ENCODE results near the gene NSUN2. TPM values are rescaled to one million over a fixed set of nuclear protein-coding genes. Genes with fewer than 3 reads are reported as not detected.

Gene NSUN2
- total RNA-seq, 1 donor from 2014 or later, result 46.8 TPM

DNA sequence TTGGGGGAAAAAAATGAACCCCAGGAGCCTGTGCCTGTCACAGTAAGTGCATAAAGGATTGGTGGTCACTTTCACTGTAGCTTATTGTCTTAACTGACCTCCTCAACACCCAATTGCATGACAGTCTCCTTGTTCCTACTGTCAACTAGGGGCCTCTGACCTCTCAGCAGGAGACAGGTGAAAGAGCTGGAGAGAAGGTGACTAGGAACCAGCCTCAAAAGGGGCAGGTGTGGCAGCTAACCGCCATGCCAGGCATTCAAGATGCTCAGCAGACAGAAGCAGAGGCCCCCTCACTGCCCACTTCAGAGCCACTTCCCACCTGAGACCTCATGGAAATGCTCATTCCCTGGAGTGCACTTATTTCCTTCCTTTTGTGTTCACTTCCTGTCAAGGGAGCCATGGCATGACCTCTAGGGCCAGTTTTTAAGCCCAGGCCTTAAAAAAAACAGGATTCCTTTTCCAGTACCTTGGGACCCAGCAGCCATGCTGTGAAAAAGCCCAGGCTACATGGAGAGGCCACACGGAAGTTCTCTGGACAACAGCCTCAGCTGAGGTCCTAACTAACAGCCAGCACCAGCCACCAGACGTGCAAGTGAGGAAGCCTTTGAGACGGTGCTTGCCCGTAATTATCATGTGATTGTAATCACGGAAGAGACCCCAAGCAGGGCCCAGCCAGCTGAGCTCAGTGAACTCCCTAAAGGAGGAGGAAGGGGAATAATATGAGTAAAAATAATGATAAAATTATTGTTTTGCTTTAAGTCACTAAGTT lies 74.9 kb downstream of the NSUN2 start:
- DNase-seq (ENCODE audit: low read depth in 2 of 2), result no peak

DNA sequence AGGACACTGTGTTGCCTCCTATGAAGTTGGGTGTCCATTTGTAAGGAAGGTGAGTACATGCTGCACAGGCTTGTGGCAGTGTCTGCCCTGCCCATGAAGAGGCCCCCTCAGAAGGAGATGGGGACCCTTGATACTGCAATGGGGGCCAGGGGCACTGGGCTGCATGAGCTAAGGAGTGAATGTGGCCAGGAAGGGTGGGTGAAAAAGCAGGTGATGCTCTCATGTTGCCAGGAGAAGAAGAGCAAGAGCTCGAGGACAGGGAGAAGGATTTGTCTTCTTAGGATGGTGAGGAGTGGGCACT lies 76.1 kb downstream of the NSUN2 start:
- no peak for DNase-seq (ENCODE audit: low read depth in 2 of 2)

DNA sequence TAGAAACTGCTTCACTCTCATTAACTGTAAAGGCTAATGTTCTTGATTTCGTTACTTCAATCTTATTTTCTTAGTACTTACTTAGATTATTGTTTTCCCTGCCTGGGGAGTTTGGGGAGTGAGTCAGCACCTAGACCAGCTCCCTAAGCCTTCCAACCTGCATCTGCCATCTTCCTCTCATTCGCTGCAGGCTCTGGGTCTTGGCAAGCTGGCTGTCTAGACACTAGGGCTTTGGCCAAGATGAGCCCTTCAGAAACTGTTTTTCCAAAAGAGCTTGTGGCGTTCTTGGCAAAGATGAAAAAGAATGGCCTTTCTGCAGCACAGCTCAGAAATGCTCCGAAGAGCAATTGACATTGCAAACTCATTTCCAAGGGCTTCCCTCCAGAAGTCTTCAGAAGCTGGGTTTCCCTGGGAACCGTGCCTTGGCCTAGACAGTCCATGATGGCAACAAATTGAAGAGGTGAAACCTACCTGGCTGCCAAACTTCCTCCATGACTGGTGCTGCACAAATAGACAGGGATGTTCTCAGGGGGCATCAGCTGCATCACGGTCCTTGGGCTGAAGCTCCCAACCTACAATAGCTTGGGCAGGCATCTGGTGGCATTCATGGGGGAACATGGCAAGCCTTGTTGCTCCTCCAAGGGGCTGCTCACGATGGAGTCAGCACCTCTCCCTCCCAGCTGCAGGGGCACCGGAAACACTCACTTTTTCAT lies 76.6 kb downstream of the NSUN2 start:
- DNase-seq (ENCODE audit: low read depth in 2 of 2), result peak in 1 of 2 donors; percentile 12

DNA sequence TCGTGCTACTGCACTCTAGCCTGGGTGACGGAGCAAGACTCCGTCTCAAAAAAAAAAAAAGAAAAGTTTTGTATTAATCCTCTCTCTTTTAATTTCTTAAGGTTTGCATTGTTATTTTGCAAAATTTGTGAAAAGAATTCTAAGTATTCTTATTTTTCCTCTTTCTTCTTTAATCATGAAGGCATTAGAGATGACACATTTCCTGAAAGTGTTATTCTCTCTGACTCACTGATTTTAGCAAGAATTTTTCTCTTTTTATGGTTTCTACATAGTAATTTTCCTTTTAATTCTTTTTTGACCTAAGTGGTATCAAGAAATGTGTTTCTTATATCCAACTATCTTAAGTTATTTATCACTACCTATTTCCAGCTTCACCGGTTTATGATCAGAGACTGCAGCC lies 78.0 kb downstream of the NSUN2 start:
- peak in 1 of 2 donors; percentile 35 for DNase-seq (ENCODE audit: low read depth in 2 of 2)

DNA sequence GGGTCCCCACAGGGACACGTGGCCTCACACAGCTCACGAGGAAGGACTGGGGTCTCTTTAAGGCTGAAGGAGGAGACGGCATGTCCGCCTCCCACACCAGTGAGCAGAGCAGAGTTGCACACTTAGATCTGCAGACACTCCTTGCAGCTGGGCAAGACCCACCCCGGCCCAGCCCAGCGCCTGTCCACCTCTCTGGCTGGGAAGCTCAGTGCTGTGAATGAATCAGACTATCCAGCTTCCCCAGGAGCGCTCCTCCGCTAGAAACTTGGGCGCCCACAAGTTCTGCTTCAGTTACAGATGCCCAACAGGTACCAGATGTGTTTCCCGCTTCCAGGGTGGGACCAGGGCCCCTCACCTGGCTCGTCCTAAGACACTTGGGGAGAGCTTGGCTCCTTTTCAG lies 78.9 kb downstream of the NSUN2 start:
- DNase-seq (ENCODE audit: low read depth in 2 of 2), result no peak

DNA sequence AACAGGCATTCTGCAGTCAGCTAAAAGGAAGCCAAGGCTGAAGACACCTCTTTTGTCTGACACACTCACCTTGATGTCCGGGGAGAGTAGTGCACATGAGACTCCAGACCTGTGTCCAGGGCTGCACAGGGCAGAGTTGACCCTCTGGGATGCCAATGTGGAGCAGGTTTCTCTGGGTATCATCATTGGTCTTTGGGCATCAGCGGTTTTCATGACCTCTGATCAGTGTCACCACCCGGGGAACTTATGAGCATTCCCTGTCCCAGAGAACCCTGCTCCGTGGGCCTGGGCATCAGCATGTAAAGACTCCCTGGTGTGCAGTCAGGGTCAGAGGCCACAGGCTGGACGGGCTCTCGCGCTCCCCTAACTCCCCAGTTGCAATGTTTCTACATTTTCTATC lies 80.2 kb downstream of the NSUN2 start:
- no peak for DNase-seq (ENCODE audit: low read depth in 2 of 2)

DNA sequence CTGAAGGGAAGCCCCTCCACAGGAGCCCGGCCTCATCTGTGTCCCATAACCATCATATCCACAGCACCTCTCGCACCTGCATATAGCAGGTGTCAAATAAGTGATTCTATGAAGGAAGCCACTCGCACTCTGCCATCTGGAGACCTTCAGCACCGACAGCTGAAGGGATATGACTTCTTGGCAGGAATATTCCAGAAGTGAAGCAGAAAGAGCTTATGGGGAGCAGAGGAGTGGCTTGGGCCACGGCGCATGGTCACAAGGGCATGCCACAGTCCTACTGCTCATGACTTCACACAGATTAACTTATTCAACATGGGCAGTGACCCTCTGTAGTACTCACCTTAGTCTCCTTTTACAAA lies 80.9 kb downstream of the NSUN2 start:
- no peak for DNase-seq (ENCODE audit: low read depth in 2 of 2)

DNA sequence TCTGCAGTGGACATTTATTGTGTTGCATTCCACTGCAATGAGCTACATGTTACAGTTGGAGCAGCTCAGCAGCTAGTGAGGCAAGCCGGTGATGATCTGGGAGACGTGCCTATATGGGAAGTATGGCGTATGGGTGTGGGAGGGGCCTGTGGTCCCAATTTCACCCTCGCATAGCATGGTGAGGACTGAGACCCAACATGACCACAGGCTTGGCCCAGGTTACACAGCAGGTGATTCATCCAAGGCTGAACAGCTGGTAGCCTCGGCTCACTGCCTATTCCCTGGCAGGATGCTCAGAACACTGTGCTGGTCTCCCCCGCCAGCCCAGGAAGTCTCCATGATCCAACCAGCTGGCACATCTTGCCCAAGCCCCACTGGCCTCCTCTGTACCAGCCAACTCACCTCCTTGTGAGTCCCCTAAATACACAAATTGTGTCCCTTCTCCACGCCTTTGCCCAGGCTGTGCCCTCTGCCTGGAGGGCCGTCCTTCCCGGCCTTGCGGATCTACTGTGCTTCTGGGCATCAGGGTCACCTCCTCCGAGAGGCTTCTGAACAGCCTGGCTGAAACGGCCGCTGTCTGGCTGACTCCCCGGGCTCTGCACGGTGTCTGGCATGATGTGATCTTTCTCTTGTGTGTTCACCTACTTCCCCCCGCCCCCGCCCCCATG lies 81.4 kb downstream of the NSUN2 start:
- no peak for DNase-seq (ENCODE audit: low read depth in 2 of 2)

DNA sequence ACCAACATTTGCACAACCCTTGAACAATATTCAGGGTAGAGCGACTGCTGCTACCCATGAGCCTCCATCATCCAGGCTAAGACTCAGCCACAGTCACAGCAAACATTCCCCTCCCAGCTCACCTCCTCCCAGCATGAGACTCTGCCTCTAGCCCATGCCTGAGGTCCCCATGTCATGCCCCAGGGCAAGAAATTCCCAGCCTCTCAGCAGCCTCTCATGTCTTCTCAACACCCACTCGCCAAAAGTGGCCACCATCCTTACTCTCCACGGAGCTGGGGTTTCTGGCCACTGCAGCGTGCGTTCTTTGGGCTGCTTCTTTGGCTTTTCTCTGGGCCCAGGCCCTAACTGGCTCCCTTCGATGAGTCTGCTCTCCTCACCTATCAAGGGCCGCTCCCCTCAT lies 82.2 kb downstream of the NSUN2 start:
- no peak for DNase-seq (ENCODE audit: low read depth in 2 of 2)

Other genes starting within 250 kb of the NSUN2 start
- under 0.01 and 0.20 TPM in 2 replicates for gene UBE2QL1, start 184.2 kb downstream of the NSUN2 start, total RNA-seq
- 3.6 and 4.6 TPM in 2 replicates for gene SRD5A1, start 396 bp upstream of the NSUN2 start, total RNA-seq
- gene TENT4A, start 80.4 kb upstream of the NSUN2 start, total RNA-seq, result 6.5 and 8.1 TPM in 2 replicates

Data from lung microvascular endothelial cell (primary cell).